ENCODE measurements around the gene EYS.

Gene EYS

GRCh38 chr6:64347411-64347810 lies 1359.6 kb downstream of the EYS start:
- H3K4me3 ChIP-seq (ENCODE audit: low read length), result no peak overlapping the region
- TF ChIP-seq, protein P1, sequence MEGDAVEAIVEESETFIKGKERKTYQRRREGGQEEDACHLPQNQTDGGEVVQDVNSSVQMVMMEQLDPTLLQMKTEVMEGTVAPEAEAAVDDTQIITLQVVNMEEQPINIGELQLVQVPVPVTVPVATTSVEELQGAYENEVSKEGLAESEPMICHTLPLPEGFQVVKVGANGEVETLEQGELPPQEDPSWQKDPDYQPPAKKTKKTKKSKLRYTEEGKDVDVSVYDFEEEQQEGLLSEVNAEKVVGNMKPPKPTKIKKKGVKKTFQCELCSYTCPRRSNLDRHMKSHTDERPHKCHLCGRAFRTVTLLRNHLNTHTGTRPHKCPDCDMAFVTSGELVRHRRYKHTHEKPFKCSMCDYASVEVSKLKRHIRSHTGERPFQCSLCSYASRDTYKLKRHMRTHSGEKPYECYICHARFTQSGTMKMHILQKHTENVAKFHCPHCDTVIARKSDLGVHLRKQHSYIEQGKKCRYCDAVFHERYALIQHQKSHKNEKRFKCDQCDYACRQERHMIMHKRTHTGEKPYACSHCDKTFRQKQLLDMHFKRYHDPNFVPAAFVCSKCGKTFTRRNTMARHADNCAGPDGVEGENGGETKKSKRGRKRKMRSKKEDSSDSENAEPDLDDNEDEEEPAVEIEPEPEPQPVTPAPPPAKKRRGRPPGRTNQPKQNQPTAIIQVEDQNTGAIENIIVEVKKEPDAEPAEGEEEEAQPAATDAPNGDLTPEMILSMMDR (IDR thresholded peaks at IDR 0.05; ENCODE audit: insufficient read depth, low read depth, low read length, missing control alignments), result no peak
- no peak for DNase-seq (ENCODE audit: low read depth)

- TF ChIP-seq, protein P1 (IDR thresholded peaks at IDR 0.05; ENCODE audit: insufficient read depth, low read depth, low read length, missing control alignments), result no peak
- H3K4me3 ChIP-seq (ENCODE audit: low read length), result no peak overlapping the region
- DNase-seq (ENCODE audit: low read depth), result no peak
Observed at GRCh38 chr6:64335195-64335594, 1371.8 kb downstream of the EYS start.

GRCh38 chr6:64334636-64335035 lies 1372.4 kb downstream of the EYS start:
- H3K4me3 ChIP-seq (ENCODE audit: low read length), result no peak overlapping the region
- TF ChIP-seq, protein P1 (IDR thresholded peaks at IDR 0.05; ENCODE audit: insufficient read depth, low read depth, low read length, missing control alignments), result no peak
- no peak for DNase-seq (ENCODE audit: low read depth)

DNA sequence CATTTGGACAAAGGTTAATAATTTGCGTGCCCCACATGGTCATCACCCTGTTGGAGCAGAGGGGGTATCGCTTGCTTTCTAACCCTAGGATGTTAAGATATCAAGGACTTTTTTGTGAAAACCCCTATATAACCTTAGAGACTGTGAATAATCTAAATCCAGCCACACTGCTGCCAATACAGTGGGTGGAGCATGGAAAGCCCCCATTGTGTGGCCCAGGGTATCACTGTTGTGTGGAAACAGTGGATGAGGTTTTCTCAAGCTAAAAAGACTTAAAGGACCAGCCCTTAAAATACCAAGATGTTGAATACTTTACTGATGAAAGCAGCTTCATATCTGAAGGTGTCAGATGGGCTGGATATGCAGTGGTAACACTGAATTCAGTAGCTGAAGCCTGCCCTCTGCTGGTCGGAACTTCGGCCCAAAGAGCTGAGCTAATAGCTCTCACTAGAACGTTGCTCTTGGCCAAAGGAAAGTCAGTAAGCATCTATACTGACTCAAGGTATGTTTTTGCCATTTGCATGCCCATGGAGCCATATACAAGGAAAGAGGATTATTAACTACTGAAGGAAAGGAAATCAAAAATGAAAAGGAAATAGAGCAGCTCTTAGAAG lies 1376.2 kb downstream of the EYS start:
- peak; percentile 75 for DNase-seq (ENCODE audit: low read depth)
- H3K4me3 ChIP-seq (ENCODE audit: low read length), result no peak overlapping the region
- TF ChIP-seq, protein P1 (IDR thresholded peaks at IDR 0.05; ENCODE audit: insufficient read depth, low read depth, low read length, missing control alignments), result peak; percentile 85

GRCh38 chr6:64326939-64327338 lies 1380.1 kb downstream of the EYS start:
- TF ChIP-seq, protein P1 (IDR thresholded peaks at IDR 0.05; ENCODE audit: insufficient read depth, low read depth, low read length, missing control alignments), result no peak
- DNase-seq (ENCODE audit: low read depth), result no peak
- H3K4me3 ChIP-seq (ENCODE audit: low read length), result no peak overlapping the region

GRCh38 chr6:64325093-64325492 lies 1381.9 kb downstream of the EYS start:
- DNase-seq (ENCODE audit: low read depth), result no peak
- no peak overlapping the region for H3K4me3 ChIP-seq (ENCODE audit: low read length)
- TF ChIP-seq, protein P1 (IDR thresholded peaks at IDR 0.05; ENCODE audit: insufficient read depth, low read depth, low read length, missing control alignments), result no peak

GRCh38 chr6:64310214-64310613 lies 1396.8 kb downstream of the EYS start:
- TF ChIP-seq, protein P1 (IDR thresholded peaks at IDR 0.05; ENCODE audit: insufficient read depth, low read depth, low read length, missing control alignments), result no peak
- DNase-seq (ENCODE audit: low read depth), result no peak
- no peak overlapping the region for H3K4me3 ChIP-seq (ENCODE audit: low read length)
